ENCODE results near the gene GMDS.

GMDS gene

DNA sequence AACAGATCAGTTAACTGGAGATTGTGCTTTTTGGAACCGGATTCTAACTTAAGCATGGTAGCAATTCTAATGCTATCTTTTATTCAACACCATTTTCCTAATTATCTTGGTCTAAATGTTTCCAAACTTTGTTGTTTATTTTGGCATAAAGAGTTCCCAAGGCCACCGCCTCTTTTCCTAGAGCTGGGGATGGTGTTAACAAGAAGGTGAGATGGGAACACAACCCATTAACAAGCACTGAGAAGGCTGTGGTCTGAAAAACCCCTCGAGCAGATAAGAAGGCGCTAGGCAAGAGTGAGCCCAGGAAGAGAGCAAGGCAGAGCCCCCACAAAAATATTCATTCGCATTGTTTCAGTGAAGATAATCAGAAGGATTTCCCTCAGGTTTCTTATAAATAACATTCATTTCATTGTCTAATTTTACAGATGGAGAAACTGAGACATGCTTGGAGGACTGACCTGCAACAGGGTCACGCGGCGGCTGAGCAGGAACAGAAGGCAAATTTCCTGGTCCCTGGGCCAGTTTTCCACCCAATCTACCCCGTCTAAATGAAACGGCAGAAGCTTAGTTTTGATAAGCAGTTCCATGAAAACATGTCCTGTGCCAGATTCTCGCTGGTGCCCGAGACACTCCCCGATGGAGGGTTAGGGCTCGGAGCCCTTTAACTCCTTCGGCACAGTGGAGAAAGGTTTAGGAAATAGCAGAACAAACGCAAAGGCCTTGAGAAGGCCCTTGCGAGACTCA, 480.1 kb downstream of the GMDS start:
- H3K4me3 ChIP-seq (ENCODE audit: insufficient read depth in 1 of 2, low read depth in 1 of 2, low read length in 2 of 2): no peak overlapping the region
- DNase-seq: no peak
- WGBS: 87% methylated on average over 16 of the region's 17 CpGs
- no peak overlapping the region for H2AFZ ChIP-seq (ENCODE audit: low read depth, low read length)
- no peak overlapping the region for H3K9ac ChIP-seq (ENCODE audit: low read length)
- no peak overlapping the region for H2BK120ac ChIP-seq (ENCODE audit: low read depth, low read length)
- no peak overlapping the region for H3K23ac ChIP-seq (ENCODE audit: low read length in 2 of 2)
- no peak overlapping the region for H2BK12ac ChIP-seq (ENCODE audit: low read length in 2 of 2)
- no peaks in the 10 kb centered on the region for H3K27me3 ChIP-seq (ENCODE audit: control insufficient read depth in 1 of 2, insufficient read depth in 1 of 2, low read length in 2 of 2)
- no peaks in the 10 kb centered on the region for H3K36me3 ChIP-seq (ENCODE audit: control insufficient read depth in 1 of 2, insufficient read depth in 2 of 2, low read depth in 1 of 2, low read length in 2 of 2)
- H4K8ac ChIP-seq (ENCODE audit: low read length): no peak overlapping the region
- no peak overlapping the region for H2BK5ac ChIP-seq (ENCODE audit: low read depth, low read length, poor library complexity, severe bottlenecking)
- H3K4me1 ChIP-seq (ENCODE audit: control insufficient read depth, insufficient read depth, low read depth, low read length): peaks cover 4% of the 10 kb centered on the region
- H3K9me3 ChIP-seq (ENCODE audit: control insufficient read depth, low read length): no peaks in the 10 kb centered on the region
- no peak overlapping the region for H3K14ac ChIP-seq (ENCODE audit: low read length in 2 of 2)
- H2BK15ac ChIP-seq (ENCODE audit: low read depth, poor library complexity, severe bottlenecking): no peak overlapping the region
- no peak overlapping the region for H4K91ac ChIP-seq (ENCODE audit: low read length)
- no peak overlapping the region for H3K4ac ChIP-seq (ENCODE audit: low read depth in 1 of 2, low read length in 2 of 2)
- H3K4me2 ChIP-seq (ENCODE audit: low read length, poor library complexity, severe bottlenecking): no peak overlapping the region
- H2AK5ac ChIP-seq (ENCODE audit: low read length, severe bottlenecking): no peak overlapping the region
- no peak overlapping the region for H3K18ac ChIP-seq (ENCODE audit: low read depth in 1 of 2, low read length in 2 of 2)
- no peak overlapping the region for H3K27ac ChIP-seq (ENCODE audit: low read length, poor library complexity, severe bottlenecking)
- no peaks in the 10 kb centered on the region for H3K79me1 ChIP-seq (replicated peaks; ENCODE audit: low read length, poor library complexity, severe bottlenecking)

DNA sequence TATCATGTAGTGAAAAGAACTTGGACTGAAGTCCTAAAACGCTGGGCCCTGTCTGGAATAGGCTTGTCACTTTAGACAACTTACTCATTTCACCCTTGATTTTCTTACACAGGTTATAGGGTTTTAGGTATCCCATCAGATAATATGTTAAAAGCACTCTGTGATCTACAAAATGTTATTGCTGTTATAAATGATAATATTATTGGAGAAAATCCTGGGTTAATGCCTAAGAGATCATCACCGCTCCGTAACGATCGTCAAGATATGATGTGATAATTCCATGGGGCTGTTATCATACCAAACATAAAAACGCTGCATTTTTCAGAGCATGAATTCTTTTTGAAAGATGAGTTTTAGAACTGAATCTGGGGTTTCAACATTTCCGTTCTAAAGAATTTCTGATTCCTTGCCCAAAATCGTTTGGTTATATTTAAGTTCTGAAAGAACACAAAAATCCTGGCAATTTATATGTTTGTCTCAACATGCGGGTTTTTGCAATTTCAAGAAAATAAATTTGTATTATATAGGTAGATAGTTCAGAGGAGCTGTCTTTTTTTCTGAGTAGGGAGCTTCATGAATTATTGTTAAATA, 480.9 kb downstream of the GMDS start:
- H2AK5ac ChIP-seq (ENCODE audit: low read length, severe bottlenecking): no peak overlapping the region
- no peaks in the 10 kb centered on the region for H3K79me1 ChIP-seq (replicated peaks; ENCODE audit: low read length, poor library complexity, severe bottlenecking)
- H4K8ac ChIP-seq (ENCODE audit: low read length): no peak overlapping the region
- DNase-seq: no peak
- H3K4ac ChIP-seq (ENCODE audit: low read depth in 1 of 2, low read length in 2 of 2): no peak overlapping the region
- H2BK120ac ChIP-seq (ENCODE audit: low read depth, low read length): no peak overlapping the region
- no peak overlapping the region for H4K91ac ChIP-seq (ENCODE audit: low read length)
- H3K4me1 ChIP-seq (ENCODE audit: control insufficient read depth, insufficient read depth, low read depth, low read length): peaks cover 5% of the 10 kb centered on the region
- no peak overlapping the region for H2AFZ ChIP-seq (ENCODE audit: low read depth, low read length)
- H3K27me3 ChIP-seq (ENCODE audit: control insufficient read depth in 1 of 2, insufficient read depth in 1 of 2, low read length in 2 of 2): no peaks in the 10 kb centered on the region
- H3K23ac ChIP-seq (ENCODE audit: low read length in 2 of 2): no peak overlapping the region
- H3K9ac ChIP-seq (ENCODE audit: low read length): no peak overlapping the region
- no peak overlapping the region for H3K4me3 ChIP-seq (ENCODE audit: insufficient read depth in 1 of 2, low read depth in 1 of 2, low read length in 2 of 2)
- no peak overlapping the region for H2BK12ac ChIP-seq (ENCODE audit: low read length in 2 of 2)
- H3K4me2 ChIP-seq (ENCODE audit: low read length, poor library complexity, severe bottlenecking): no peak overlapping the region
- H3K14ac ChIP-seq (ENCODE audit: low read length in 2 of 2): no peak overlapping the region
- 93% methylated on average over 8 of the region's 9 CpGs for WGBS
- no peak overlapping the region for H3K18ac ChIP-seq (ENCODE audit: low read depth in 1 of 2, low read length in 2 of 2)
- H3K36me3 ChIP-seq (ENCODE audit: control insufficient read depth in 1 of 2, insufficient read depth in 2 of 2, low read depth in 1 of 2, low read length in 2 of 2): no peaks in the 10 kb centered on the region
- H2BK15ac ChIP-seq (ENCODE audit: low read depth, poor library complexity, severe bottlenecking): no peak overlapping the region
- no peak overlapping the region for H2BK5ac ChIP-seq (ENCODE audit: low read depth, low read length, poor library complexity, severe bottlenecking)
- H3K9me3 ChIP-seq (ENCODE audit: control insufficient read depth, low read length): no peaks in the 10 kb centered on the region
- no peak overlapping the region for H3K27ac ChIP-seq (ENCODE audit: low read length, poor library complexity, severe bottlenecking)

DNA sequence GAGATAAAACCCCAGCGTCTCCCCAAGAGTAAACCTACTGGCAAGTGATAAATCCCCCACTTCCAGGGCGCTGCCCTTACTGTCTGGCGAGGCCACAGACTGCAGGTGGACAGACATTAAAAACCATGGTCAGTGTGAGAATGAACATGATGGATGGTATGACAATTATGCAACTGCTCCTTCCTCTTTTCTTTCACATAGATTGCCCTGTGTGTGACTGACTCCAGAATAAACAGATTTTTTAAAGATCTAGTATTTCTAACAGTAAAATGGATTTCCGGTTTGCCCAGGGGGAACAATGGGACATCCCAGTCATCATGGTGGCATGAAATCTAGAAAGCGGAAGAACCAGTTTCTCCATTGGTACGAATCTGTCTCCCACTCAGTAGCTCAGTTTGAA, 482.0 kb downstream of the GMDS start:
- H3K23ac ChIP-seq (ENCODE audit: low read length in 2 of 2): no peak overlapping the region
- no peak overlapping the region for H3K27ac ChIP-seq (ENCODE audit: low read length, poor library complexity, severe bottlenecking)
- no peak for DNase-seq
- H2AK5ac ChIP-seq (ENCODE audit: low read length, severe bottlenecking): no peak overlapping the region
- no peaks in the 10 kb centered on the region for H3K9me3 ChIP-seq (ENCODE audit: control insufficient read depth, low read length)
- H3K14ac ChIP-seq (ENCODE audit: low read length in 2 of 2): no peak overlapping the region
- no peak overlapping the region for H3K4ac ChIP-seq (ENCODE audit: low read depth in 1 of 2, low read length in 2 of 2)
- H4K8ac ChIP-seq (ENCODE audit: low read length): no peak overlapping the region
- no peak overlapping the region for H4K91ac ChIP-seq (ENCODE audit: low read length)
- no peaks in the 10 kb centered on the region for H3K27me3 ChIP-seq (ENCODE audit: control insufficient read depth in 1 of 2, insufficient read depth in 1 of 2, low read length in 2 of 2)
- no peak overlapping the region for H3K9ac ChIP-seq (ENCODE audit: low read length)
- 87% methylated on average over 6 of the region's 6 CpGs for WGBS
- H3K4me3 ChIP-seq (ENCODE audit: insufficient read depth in 1 of 2, low read depth in 1 of 2, low read length in 2 of 2): no peak overlapping the region
- peaks cover 5% of the 10 kb centered on the region for H3K4me1 ChIP-seq (ENCODE audit: control insufficient read depth, insufficient read depth, low read depth, low read length)
- no peak overlapping the region for H3K18ac ChIP-seq (ENCODE audit: low read depth in 1 of 2, low read length in 2 of 2)
- H3K79me1 ChIP-seq (replicated peaks; ENCODE audit: low read length, poor library complexity, severe bottlenecking): no peaks in the 10 kb centered on the region
- H2BK15ac ChIP-seq (ENCODE audit: low read depth, poor library complexity, severe bottlenecking): no peak overlapping the region
- no peak overlapping the region for H3K4me2 ChIP-seq (ENCODE audit: low read length, poor library complexity, severe bottlenecking)
- no peak overlapping the region for H2BK120ac ChIP-seq (ENCODE audit: low read depth, low read length)
- no peak overlapping the region for H2BK12ac ChIP-seq (ENCODE audit: low read length in 2 of 2)
- no peak overlapping the region for H2AFZ ChIP-seq (ENCODE audit: low read depth, low read length)
- H3K36me3 ChIP-seq (ENCODE audit: control insufficient read depth in 1 of 2, insufficient read depth in 2 of 2, low read depth in 1 of 2, low read length in 2 of 2): no peaks in the 10 kb centered on the region
- no peak overlapping the region for H2BK5ac ChIP-seq (ENCODE audit: low read depth, low read length, poor library complexity, severe bottlenecking)

DNA sequence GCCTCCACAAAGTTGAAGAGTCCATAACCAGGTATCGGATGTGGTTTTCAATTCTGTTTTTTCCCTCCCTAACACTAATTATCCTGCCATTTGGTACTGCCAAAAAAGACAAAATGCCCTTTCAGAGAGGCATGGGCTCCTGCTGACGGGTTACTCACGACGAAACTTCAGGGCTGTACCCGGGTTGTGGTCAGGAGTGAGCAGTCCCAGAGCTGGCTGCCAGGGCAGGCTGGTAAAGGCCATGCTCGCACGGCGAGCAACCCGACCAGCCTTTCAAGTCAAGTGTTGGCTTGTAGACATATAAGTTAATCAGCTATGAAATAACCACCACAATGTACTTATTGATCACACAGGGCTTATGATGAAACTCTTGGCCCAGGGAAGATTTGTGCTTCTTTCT, 483.2 kb downstream of the GMDS start:
- WGBS: 96% methylated on average over 5 of the region's 9 CpGs
- Histone ChIP-seq H3K4me2 (ENCODE audit: low read length, poor library complexity, severe bottlenecking) (no peak overlapping the region), H3K9me3 (ENCODE audit: control insufficient read depth, low read length) (no peaks in the 10 kb centered on the region), H3K4me1 (ENCODE audit: control insufficient read depth, insufficient read depth, low read depth, low read length) (peaks cover 2% of the 10 kb centered on the region), H3K4me3 (ENCODE audit: insufficient read depth in 1 of 2, low read depth in 1 of 2, low read length in 2 of 2) (no peak overlapping the region), H2BK120ac (ENCODE audit: low read depth, low read length) (no peak overlapping the region), H3K9ac (ENCODE audit: low read length) (no peak overlapping the region), H3K27ac (ENCODE audit: low read length, poor library complexity, severe bottlenecking) (no peak overlapping the region), H2BK5ac (ENCODE audit: low read depth, low read length, poor library complexity, severe bottlenecking) (no peak overlapping the region), H3K14ac (ENCODE audit: low read length in 2 of 2) (no peak overlapping the region), H2AK5ac (ENCODE audit: low read length, severe bottlenecking) (no peak overlapping the region), H2BK12ac (ENCODE audit: low read length in 2 of 2) (no peak overlapping the region), H3K18ac (ENCODE audit: low read depth in 1 of 2, low read length in 2 of 2) (no peak overlapping the region), H3K79me1 (replicated peaks; ENCODE audit: low read length, poor library complexity, severe bottlenecking) (no peaks in the 10 kb centered on the region), H3K36me3 (ENCODE audit: control insufficient read depth in 1 of 2, insufficient read depth in 2 of 2, low read depth in 1 of 2, low read length in 2 of 2) (no peaks in the 10 kb centered on the region), H4K8ac (ENCODE audit: low read length) (no peak overlapping the region), H3K23ac (ENCODE audit: low read length in 2 of 2) (no peak overlapping the region), H4K91ac (ENCODE audit: low read length) (no peak overlapping the region), H3K27me3 (ENCODE audit: control insufficient read depth in 1 of 2, insufficient read depth in 1 of 2, low read length in 2 of 2) (no peaks in the 10 kb centered on the region), H2BK15ac (ENCODE audit: low read depth, poor library complexity, severe bottlenecking) (no peak overlapping the region), H2AFZ (ENCODE audit: low read depth, low read length) (no peak overlapping the region), H3K4ac (ENCODE audit: low read depth in 1 of 2, low read length in 2 of 2) (no peak overlapping the region)
- no peak for DNase-seq

All from mesenchymal stem cell (in vitro differentiated cells and primary cell).